Vagina (tissue), 2 donors: ENCODE data around the gene SLAMF7. TPM values are rescaled to one million over a fixed set of nuclear protein-coding genes. Genes with fewer than 3 reads are reported as not detected.

Source experiments
- DNase-seq, 2 donors: peaks; one replicate each; pipeline ENCODE4 v3.0.0-alpha.2; 2017; ENCODE audit errors: extremely low spot score in 2 of 2
- H3K27ac ChIP-seq: fragments of 200-600 bp; sonication (generic); one replicate; pipeline ENCODE4 v1.5.1; 2019
- H3K27me3 ChIP-seq: fragments of 200-600 bp; sonication (generic); one replicate; pipeline ENCODE4 v1.5.1; 2019
- H3K36me3 ChIP-seq, 2 donors: fragments of 200-600 bp; sonication (generic); one replicate each; pipeline ENCODE4 v1.5.1; 2017 to 2019
- H3K4me1 ChIP-seq: fragments of 200-600 bp; sonication (generic); one replicate; pipeline ENCODE4 v1.5.1; 2019
- H3K4me3 ChIP-seq, 2 donors: fragments of 200-600 bp; sonication (generic); 1 replicate in 1 of 2; 2 replicates in 1 of 2; pipeline ENCODE4 v1.5.1; 2016 to 2019
- H3K9me3 ChIP-seq: fragments of 200-600 bp; sonication (generic); one replicate; pipeline ENCODE4 v1.5.1; 2019
- POLR2A ChIP-seq, 2 donors: fragments of 450-650 bp; IDR thresholded peaks; one replicate each; pipeline ENCODE4 v1.6.1; 2017; ENCODE audit warnings: antibody characterized with exemption in 2 of 2, mild to moderate bottlenecking in 2 of 2, moderate library complexity in 2 of 2
- POLR2AphosphoS5 ChIP-seq, 2 donors: sonication (generic); formaldehyde crosslinking; IDR thresholded peaks; one replicate each; pipeline ENCODE4 v1.9.0; 2017; ENCODE audit warnings: antibody characterized with exemption in 2 of 2, mild to moderate bottlenecking in 2 of 2, low read depth in 1 of 2; ENCODE audit not compliant: insufficient read depth in 1 of 2
- intact Hi-C: fragments of 100-400 bp; cut with DNase I; formaldehyde crosslinking; loops from one replicate; pipeline ENCODE4 v1.15.1; 2023
- total RNA-seq: library from RNA; depleted of rRNA; stranded (reverse); fragments of >200 nt; gene quantifications from one replicate; pipeline ENCODE4 v1.2.3, GENCODE V29; 2016
- TF ChIP-seq, protein P1 (sequence below), 3 experiments: fragments of 450-650 bp in 2 of 3; fragments of 200-600 bp in 1 of 3; sonication (generic) in 1 of 3; IDR thresholded peaks; one replicate each; pipeline ENCODE4 v1.5.1; 2017 to 2019; ENCODE audit warnings: antibody characterized with exemption in 3 of 3, mild to moderate bottlenecking in 2 of 3, moderate library complexity in 2 of 3

The SLAMF7 gene
- total RNA-seq, 1 donor from 2014 or later, result 2.2 TPM

DNA sequence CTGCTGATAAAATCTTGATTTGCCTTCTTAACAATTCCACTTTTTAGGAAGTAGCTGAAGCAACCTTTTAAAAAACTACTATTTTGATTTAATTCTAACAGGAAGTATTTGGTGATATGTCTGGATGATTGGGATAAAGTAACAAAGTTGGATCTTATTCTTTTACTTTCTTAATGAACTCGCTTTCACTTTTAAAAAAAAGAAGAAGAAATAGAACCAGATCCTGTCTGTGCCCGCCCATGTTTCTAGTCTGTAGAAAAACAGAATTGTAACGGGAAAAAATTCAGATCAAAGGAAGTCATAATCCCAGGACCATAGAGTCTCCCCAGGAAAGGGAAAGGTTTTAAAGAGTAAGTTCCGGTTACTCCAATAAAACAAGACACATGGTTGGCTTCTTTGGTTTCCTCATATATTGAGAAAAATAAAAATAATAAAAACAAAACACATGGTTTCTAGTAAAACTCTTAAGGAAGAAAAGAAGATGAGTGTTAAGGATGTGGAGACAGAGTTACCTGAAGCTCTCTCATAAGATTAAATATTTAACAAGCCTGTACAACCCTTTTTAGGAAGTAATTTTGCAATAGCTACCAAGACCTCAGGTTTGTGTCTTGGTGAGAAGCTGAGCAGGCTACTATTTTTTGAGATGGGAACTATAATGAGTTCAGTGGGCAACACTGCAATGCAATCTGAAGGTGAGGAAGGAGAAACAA lies 32.4 kb upstream of the SLAMF7 start:
- Histone ChIP-seq H3K9me3 (no peaks in the 10 kb centered on the region), H3K27me3 (no peaks in the 10 kb centered on the region), H3K27ac (no peak overlapping the region), H3K4me3 (no peak overlapping the region), H3K36me3 (no peaks in the 10 kb centered on the region), H3K4me1 (no peaks in the 10 kb centered on the region)
- TF ChIP-seq, protein P1, sequence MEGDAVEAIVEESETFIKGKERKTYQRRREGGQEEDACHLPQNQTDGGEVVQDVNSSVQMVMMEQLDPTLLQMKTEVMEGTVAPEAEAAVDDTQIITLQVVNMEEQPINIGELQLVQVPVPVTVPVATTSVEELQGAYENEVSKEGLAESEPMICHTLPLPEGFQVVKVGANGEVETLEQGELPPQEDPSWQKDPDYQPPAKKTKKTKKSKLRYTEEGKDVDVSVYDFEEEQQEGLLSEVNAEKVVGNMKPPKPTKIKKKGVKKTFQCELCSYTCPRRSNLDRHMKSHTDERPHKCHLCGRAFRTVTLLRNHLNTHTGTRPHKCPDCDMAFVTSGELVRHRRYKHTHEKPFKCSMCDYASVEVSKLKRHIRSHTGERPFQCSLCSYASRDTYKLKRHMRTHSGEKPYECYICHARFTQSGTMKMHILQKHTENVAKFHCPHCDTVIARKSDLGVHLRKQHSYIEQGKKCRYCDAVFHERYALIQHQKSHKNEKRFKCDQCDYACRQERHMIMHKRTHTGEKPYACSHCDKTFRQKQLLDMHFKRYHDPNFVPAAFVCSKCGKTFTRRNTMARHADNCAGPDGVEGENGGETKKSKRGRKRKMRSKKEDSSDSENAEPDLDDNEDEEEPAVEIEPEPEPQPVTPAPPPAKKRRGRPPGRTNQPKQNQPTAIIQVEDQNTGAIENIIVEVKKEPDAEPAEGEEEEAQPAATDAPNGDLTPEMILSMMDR (IDR thresholded peaks at IDR 0.05), result no peak
- intact Hi-C loops, result no loop called here
- DNase-seq, result no peak

DNA sequence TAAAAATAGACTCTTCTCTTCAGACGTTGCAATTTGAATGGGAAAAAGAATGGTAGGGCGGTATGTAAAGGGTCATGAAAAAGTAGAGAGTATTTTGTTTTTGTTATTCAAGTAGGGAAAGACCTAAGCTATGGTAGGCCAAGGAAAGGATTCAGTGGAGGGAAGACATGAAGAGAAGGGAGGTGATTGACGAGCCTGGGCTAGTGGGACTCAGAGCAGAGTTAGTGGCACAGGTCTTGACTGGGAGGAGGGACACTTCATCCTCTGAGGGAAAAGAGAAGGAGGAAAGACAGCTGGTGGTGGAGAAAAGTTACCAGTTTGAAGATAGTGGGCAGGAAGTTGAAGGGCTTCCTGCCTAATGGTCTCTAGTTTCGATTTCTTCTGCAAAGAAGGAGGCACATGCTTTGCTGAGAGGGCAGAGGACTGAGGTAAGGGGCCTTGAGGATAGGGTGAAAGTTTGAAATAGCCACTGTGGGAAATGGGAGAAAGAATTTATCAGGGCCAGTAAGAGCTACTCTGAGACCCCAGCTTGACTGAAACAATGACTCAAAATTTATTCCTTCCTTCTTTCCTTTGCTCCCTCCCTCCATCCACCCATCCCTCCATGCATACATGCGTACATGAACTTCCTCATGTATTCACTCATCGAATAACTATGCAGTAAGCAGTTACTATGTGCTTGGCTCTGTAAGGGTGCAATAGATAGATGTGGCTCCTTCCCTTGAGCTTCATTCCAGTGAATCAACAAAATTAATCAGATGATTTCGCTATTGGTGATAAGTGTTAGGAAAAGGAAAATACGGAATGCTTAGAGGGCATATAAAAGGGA lies 31.6 kb upstream of the SLAMF7 start:
- Histone ChIP-seq H3K27ac (no peak overlapping the region), H3K4me1 (no peaks in the 10 kb centered on the region), H3K9me3 (no peaks in the 10 kb centered on the region), H3K4me3 (no peak overlapping the region), H3K27me3 (no peaks in the 10 kb centered on the region), H3K36me3 (no peaks in the 10 kb centered on the region)
- DNase-seq, result no peak
- intact Hi-C loops, result no loop called here
- TF ChIP-seq POLR2A (IDR thresholded peaks at IDR 0.05), result no peak
- TF ChIP-seq POLR2AphosphoS5 (IDR thresholded peaks at IDR 0.05; ENCODE audit: insufficient read depth in 1 of 2, low read depth in 1 of 2), result no peak
- TF ChIP-seq, protein P1 (IDR thresholded peaks at IDR 0.05), result no peak

DNA sequence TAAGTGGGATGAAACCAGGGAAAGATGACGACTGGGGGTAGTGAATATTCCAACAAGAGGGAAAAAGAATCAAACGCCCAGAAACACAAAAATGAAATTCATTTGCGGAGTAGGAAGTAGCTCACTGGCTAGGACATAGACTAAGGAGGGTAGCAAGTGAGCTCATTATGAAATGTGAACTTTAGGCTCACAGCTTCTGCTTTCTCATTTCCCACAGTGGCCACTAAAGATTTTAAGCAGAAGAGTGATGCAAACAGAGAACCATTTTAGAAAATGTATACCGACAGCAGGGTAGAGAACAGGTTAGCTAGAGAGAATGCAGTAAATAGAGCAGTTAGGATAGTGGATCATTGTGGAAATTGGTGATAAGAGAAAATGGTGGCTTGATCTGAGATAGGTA lies 30.9 kb upstream of the SLAMF7 start:
- H3K36me3 ChIP-seq, result no peaks in the 10 kb centered on the region
- no peak overlapping the region for H3K4me3 ChIP-seq
- intact Hi-C loops, result no loop called here
- no peak overlapping the region for H3K27ac ChIP-seq
- DNase-seq, result no peak
- H3K9me3 ChIP-seq, result no peaks in the 10 kb centered on the region
- no peaks in the 10 kb centered on the region for H3K27me3 ChIP-seq
- H3K4me1 ChIP-seq, result no peaks in the 10 kb centered on the region
- TF ChIP-seq, protein P1 (IDR thresholded peaks at IDR 0.05), result no peak
- no peak for TF ChIP-seq POLR2A (IDR thresholded peaks at IDR 0.05)
- TF ChIP-seq POLR2AphosphoS5 (IDR thresholded peaks at IDR 0.05; ENCODE audit: insufficient read depth in 1 of 2, low read depth in 1 of 2), result no peak

DNA sequence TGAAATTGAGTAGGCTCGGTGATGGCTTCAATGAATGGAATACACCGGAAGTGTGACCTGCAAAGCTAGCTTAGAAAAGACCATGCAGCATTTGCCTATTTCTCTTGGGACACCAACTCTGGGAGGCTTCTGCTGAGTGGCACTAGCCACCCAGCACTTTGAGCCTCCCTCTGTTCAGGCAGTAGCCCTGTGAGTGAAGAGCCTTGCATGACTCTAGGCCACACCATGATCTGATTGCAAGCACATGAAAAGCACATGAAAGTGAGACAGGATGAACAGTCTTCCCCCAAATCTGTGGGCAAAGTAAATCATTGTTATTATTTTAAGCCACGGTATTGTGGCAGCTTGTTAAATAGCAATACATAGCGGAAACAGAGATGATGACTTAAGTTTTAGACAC lies 30.2 kb upstream of the SLAMF7 start:
- no peaks in the 10 kb centered on the region for H3K9me3 ChIP-seq
- no peaks in the 10 kb centered on the region for H3K27me3 ChIP-seq
- H3K36me3 ChIP-seq, result no peaks in the 10 kb centered on the region
- intact Hi-C loops, result no loop called here
- no peaks in the 10 kb centered on the region for H3K4me1 ChIP-seq
- no peak overlapping the region for H3K27ac ChIP-seq
- DNase-seq, result no peak
- no peak overlapping the region for H3K4me3 ChIP-seq
- TF ChIP-seq POLR2A (IDR thresholded peaks at IDR 0.05) (no peak), POLR2AphosphoS5 (IDR thresholded peaks at IDR 0.05; ENCODE audit: insufficient read depth in 1 of 2, low read depth in 1 of 2) (no peak)
- TF ChIP-seq, protein P1 (IDR thresholded peaks at IDR 0.05), result no peak

DNA sequence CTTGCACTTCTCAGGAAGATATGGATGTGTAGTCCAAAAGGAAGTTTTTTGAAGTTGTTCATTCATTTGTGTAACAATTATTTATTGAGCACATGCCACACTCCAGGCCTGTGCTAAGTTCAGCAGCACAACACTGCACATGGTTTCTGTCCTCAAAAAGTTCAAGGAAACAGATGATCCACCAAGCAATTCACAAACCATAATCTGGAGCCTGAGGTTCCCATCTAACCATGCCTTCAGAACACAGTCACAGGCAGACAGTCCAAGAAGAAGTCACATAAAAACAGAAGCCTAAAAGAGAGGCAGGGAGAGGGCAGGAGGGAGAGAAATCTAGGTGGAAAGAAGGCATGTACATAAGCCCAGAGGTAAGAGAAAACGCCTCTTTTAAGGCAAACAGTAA lies 29.3 kb upstream of the SLAMF7 start:
- intact Hi-C loops, result no loop called here
- no peaks in the 10 kb centered on the region for H3K36me3 ChIP-seq
- H3K9me3 ChIP-seq, result no peaks in the 10 kb centered on the region
- H3K4me3 ChIP-seq, result no peak overlapping the region
- no peak for DNase-seq
- no peaks in the 10 kb centered on the region for H3K4me1 ChIP-seq
- TF ChIP-seq POLR2A (IDR thresholded peaks at IDR 0.05), result no peak
- no peaks in the 10 kb centered on the region for H3K27me3 ChIP-seq
- no peak overlapping the region for H3K27ac ChIP-seq
